WI38 (cell line): ENCODE data around the gene ASB2.

Experiments used
- H3K4me3 ChIP-seq: 2 replicates; pipeline ENCODE4 v1.5.1; 2011; ENCODE audit warnings: low read depth, mild to moderate bottlenecking, control low read depth, low read length
- TF ChIP-seq, protein P1 (sequence below): IDR thresholded peaks from 2 replicates; pipeline ENCODE4 v1.5.1; 2012; ENCODE audit warnings: low read depth, mild to moderate bottlenecking, control low read depth, low read length

The ASB2 gene

DNA sequence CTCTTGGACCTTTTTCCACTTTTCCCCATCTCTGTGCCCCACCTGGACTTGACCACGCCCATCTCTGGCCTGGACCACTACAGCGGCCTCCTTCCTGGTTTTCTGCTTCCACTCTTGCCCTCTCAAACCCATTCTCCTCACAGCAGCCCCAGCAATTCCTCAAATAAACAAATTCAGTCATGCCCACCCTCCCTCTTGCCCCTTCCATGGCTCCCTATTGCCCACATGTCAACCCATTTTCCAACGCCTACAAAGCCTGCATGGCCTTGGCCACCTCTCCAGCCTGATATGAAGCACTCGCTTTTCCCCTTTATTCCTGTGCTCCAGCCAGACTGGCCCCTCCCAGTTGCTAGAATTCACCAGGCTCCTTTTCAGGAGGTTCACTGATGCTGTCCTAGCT is 43.9 kb upstream of the ASB2 start:
- no peak overlapping the region for H3K4me3 ChIP-seq
- TF ChIP-seq, protein P1, sequence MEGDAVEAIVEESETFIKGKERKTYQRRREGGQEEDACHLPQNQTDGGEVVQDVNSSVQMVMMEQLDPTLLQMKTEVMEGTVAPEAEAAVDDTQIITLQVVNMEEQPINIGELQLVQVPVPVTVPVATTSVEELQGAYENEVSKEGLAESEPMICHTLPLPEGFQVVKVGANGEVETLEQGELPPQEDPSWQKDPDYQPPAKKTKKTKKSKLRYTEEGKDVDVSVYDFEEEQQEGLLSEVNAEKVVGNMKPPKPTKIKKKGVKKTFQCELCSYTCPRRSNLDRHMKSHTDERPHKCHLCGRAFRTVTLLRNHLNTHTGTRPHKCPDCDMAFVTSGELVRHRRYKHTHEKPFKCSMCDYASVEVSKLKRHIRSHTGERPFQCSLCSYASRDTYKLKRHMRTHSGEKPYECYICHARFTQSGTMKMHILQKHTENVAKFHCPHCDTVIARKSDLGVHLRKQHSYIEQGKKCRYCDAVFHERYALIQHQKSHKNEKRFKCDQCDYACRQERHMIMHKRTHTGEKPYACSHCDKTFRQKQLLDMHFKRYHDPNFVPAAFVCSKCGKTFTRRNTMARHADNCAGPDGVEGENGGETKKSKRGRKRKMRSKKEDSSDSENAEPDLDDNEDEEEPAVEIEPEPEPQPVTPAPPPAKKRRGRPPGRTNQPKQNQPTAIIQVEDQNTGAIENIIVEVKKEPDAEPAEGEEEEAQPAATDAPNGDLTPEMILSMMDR, result no peak

DNA sequence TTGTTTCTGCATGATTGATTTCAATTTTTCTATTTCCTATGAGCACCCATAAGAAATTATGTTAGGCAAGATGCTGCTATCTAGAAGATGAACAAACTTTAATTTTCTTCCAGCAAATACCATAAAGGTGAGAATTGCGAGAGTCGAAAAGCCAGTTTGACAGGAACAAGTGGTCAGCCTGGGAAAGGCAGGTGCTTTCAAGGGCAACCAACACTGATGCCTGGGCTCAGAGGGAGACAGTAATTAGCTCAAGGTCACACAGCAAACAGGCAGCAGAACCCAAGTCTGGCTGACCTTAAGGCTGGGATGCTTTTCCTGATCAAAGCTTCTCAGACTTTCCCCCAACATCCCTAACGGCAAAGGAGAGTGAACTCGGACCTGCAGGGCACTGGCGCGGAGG is 43.0 kb upstream of the ASB2 start:
- TF ChIP-seq, protein P1, result no peak
- no peak overlapping the region for H3K4me3 ChIP-seq

- H3K4me3 ChIP-seq, result no peak overlapping the region
- TF ChIP-seq, protein P1, result no peak
These were observed 41.9 kb upstream of the ASB2 start for GRCh38 chr14:94018308-94018707.

GRCh38 chr14:94016446-94016976 is 40.1 kb upstream of the ASB2 start:
- H3K4me3 ChIP-seq, result no peak overlapping the region

DNA sequence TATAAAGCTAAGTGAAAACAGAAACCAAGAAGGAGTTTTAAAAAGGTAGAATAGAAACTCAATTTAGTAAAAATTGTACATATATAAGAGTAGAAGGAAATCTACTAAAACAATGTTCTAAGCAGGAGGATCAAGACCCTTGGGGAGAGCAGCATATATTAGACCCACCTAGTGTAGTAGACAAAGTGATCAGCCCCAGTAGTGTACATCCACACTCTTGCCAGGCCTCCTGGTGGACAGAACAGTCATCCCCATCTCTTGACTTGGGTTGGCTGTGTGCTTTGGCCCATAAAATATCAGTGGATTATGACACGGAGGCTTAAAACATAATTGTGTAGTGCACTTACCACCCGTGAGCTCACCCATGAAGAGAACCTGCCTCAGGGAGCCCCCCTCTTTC is 38.9 kb upstream of the ASB2 start:
- no peak overlapping the region for H3K4me3 ChIP-seq
- TF ChIP-seq, protein P1, result no peak

More at GRCh38 chr14:94016446-94016976, 40.1 kb upstream of the ASB2 start:
- TF ChIP-seq, protein P1, result no peak

DNA sequence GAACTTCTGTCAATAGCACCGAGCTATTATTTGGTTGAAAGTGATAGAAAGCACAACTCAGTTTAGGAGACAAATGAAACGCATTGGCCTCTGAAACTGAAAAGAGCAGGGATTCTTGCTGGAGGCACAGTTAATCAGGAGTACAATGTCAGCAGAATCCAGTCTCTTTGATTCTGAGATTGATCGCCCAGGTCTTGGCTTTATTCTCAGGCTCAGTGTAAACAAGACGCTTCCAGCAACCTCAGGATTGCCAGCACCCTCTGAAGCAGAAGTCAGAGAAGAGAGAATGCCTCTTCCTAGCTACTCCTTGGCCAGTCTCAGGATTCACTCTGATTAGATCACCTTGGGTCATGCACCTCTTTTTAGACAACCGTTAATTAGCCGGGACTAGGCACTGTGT is 38.0 kb upstream of the ASB2 start:
- TF ChIP-seq, protein P1, result no peak
- no peak overlapping the region for H3K4me3 ChIP-seq

DNA sequence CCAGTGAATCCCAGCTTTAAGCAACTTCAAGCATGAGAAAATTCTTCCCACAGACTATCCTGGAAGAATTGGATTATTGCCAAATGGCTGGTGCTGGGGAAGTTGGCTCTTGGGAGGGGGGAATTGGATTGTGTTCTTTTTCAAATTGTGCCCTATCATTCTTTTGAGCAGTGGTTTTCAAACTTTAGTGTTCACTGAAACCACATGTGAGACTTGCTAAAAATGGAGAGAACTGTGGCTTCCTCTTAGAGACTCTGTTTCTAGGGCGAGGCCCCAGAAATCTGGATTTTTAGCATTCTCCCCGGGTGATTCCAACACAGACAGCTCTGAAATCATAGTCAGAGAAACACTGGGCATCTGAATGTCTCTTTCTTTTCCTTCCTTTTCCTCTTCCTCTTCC is 35.4 kb upstream of the ASB2 start:
- TF ChIP-seq, protein P1, result no peak
- H3K4me3 ChIP-seq, result no peak overlapping the region
